Measurements from ENCODE around the gene OSBPL9.

OSBPL9 gene

GRCh38 chr1:51610637-51611036 lies 6.3 kb upstream of the OSBPL9 start:
- no peak for DNase-seq

- DNase-seq, result no peak
Observed at GRCh38 chr1:51612447-51612961, 4.4 kb upstream of the OSBPL9 start.

GRCh38 chr1:51615780-51616291 lies 1.1 kb upstream of the OSBPL9 start:
- DNase-seq, result no peak

GRCh38 chr1:51616490-51616889 lies 402 bp upstream of the OSBPL9 start:
- DNase-seq, result no peak

GRCh38 chr1:51618715-51619114 lies 1.8 kb downstream of the OSBPL9 start:
- DNase-seq, result no peak

DNA sequence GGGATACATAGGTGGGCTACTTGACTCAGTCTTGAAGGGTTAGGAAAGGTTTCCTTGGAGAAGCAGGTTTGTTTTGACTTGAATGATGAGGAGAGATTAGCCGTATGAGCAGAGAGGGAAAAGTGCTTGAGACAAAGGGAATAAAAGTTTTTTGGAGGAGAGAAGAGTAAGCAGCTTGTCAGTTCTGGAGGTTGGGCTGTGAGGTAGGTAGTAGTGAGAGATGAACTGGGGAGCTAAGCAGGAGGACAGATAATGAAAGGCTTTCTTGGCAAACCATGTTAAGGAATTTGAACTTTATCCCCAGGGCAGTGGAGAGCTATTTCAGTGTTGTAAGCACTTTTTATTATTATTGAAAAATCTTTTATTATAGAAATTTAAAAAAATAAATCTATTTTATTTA lies 3.6 kb downstream of the OSBPL9 start:
- DNase-seq, result no peak

DNA sequence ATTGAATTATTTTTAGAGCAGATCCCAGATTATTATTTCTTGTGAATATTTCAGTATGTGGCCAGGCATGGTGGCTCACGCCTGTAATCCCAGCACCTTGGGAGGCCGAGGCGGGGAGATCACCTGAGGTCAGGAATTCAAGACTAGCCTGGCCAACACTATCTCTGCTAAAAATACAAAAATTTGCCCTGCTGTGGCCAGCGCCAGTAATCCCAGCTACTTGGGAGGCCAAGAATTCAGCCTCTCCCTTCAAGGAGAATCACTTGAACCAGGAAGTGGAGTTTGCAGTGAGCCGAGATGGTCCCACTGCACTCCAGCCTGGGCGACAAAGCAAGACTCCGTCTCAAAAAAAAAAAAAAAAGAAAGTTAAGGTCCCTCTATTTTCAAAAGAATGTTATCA lies 4.3 kb downstream of the OSBPL9 start:
- DNase-seq, result no peak

GRCh38 chr1:51621841-51622454 lies 5.1 kb downstream of the OSBPL9 start:
- no peak for DNase-seq

DNA sequence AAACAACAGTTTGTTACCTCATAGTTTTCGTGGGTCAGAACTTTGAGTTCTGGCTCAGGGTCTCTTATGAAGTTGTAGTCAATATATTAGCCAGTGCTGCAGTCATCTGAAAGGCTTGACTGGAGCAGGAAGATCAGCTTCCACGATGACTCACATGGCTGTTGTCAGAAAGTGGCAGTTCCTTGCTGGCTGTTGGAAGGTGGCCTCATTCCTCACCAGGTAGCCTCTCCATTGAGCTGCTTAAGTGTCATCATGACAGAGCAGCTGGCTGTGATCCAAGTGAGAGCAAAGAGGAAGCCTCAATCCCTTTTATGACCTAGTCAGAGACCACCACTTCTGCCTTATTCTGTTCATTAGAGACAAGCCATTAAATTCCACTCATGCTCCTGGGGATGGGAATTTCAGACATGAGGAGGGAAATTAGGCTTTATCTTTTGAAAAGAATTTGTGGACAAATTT lies 5.6 kb downstream of the OSBPL9 start:
- DNase-seq, result peak; percentile 72

DNA sequence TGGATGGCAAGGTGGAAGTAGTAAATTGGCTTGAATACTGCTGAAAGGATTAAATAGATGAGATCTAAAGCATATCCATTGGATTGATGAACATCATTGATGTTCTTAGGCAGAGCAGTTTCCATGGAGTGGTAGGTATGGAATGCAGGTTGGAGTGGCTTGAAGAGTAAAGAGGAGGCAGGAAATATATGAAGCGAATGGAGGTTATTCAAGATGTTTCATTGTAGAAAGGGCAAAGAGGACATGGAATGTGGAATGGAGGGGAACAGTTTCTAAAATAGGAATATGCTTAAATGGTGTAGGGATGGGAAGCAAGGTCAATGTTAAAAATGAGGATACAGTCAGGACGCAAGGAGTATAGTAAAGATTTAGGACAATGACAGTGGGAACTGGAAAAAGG lies 6.1 kb downstream of the OSBPL9 start:
- DNase-seq, result no peak

DNA sequence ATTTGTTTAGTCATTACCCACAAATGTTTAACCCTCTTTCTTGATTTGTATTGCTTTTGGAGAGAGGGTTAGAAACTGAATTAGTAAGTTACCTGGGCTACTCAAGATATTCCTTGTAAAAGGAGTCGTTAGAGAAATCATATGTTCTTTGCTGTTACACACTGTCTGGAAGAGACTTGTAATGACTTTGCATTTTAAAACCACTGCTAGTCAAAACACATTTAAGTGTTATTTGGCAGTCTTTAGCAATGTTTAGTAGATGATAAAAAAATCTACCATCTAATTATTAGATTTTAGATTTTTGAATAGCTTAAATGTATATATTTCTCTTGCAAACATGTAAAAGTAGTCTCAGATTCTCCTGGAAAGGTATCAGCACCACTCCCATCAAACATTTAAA lies 6.6 kb downstream of the OSBPL9 start:
- DNase-seq, result no peak

DNA sequence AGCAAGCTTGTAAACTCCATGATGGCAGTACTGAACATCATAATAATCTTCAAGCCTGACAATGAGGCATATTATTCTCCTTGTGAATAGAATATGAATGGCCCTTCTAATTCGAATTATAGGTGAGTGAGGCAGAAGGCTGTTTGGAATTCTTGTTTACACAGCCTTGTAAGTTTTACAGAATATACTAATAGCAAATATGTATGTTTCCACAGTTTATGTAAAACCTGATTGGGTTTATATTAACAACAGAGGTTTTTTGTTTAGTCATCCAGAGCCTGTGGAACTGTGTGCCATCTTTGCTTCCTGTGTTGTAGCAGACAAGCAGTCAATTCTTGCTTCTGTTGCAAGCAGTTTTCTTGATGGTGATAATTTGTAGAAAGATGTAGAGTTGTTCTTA lies 8.0 kb downstream of the OSBPL9 start:
- DNase-seq, result no peak

GRCh38 chr1:51627672-51628071 lies 10.8 kb downstream of the OSBPL9 start:
- peak; percentile 5 for DNase-seq

GRCh38 chr1:51628715-51629590 lies 12.1 kb downstream of the OSBPL9 start:
- DNase-seq, result no peak

DNA sequence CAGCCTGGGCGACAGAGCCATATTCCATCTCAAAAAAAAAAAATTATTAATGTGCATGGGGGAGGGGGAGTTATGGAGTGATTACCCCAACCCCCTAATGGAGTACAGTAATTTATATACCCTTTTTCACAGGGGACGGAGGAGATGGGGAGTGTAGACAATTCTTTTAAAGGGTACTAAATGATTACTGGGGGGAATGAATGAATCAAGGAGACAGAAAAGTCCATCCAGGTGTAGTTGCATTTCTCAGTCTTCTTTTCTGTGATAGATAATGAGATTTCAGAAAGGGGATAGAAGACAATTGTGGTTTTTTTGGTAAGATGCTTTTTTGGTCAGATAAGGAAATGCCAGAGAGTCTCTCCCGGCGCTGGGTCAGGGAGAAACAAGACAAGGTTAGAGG lies 13.0 kb downstream of the OSBPL9 start:
- no peak for DNase-seq

DNA sequence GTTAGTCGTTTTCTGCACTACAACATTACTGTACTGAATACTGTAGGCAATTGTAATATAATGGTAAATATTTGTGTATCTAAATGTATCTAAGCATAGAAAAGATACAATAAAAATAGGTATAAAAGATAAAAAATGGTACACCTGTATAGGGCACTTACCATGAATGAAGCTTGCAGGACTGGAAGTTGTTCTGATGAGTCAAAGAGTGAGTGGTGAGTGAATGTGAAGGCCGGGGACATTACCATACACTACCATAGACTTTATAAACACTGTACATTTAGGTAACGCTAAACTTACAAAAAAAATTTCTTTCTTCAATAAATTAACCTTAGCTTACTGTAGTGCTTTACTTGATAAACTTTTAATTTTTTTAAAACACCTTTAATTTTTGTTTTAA lies 13.5 kb downstream of the OSBPL9 start:
- DNase-seq, result no peak

GRCh38 chr1:51630922-51631321 lies 14.0 kb downstream of the OSBPL9 start:
- DNase-seq, result no peak

DNA sequence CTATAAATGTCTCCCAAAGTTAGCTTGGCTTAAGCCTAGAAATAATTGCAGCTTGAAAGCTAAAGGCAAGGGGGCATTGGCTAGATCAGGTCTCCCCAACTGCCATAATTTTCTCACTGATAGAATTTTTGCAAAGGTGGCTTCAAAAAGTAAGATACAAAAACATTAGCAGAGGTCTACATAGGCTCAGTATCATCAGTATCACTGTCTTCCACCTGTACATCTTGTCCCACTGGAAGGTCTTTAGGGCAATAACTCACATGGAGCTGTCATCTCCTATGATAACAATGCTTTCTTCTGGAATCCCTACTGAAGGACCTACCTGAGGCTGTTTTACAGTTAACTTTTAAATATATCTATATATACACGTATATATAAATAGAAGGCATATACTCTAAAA lies 14.9 kb downstream of the OSBPL9 start:
- DNase-seq, result no peak

DNA sequence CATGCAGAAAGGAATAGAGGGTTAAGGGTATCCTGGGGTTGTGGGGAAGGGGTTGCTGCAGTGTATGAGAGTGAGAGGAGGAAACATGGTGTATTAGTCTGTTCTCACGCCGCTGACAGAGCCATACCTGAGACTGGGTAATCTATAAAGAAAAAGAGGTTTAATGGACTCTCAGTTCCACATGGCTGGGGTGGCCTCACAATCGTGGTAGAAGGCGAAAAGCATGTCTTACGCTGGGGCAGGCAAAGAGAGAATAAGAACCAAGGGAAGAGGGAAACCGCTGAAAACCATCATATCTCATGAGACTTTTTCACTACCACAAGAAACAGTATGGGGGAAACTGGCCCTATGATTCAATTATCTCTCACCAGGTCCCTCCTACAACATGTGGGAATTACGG lies 17.7 kb downstream of the OSBPL9 start:
- DNase-seq, result no peak

- DNase-seq, result no peak
Observed at GRCh38 chr1:51635615-51636014, 18.7 kb downstream of the OSBPL9 start.

GRCh38 chr1:51636191-51636590 lies 19.3 kb downstream of the OSBPL9 start:
- no peak for DNase-seq

GRCh38 chr1:51636764-51637522 lies 20.1 kb downstream of the OSBPL9 start:
- DNase-seq, result no peak

GRCh38 chr1:51638350-51638749 lies 21.5 kb downstream of the OSBPL9 start:
- DNase-seq, result no peak
